Measurements from ENCODE around the gene ST7. TPM values are rescaled to one million over a fixed set of nuclear protein-coding genes. Genes with fewer than 3 reads are reported as not detected.
A peak's percentile ranks its signal among the peaks of the same experiment; 100 is the strongest.

Gene ST7
- total RNA-seq, 1 donor from 2014 or later, result 19.7 TPM

DNA sequence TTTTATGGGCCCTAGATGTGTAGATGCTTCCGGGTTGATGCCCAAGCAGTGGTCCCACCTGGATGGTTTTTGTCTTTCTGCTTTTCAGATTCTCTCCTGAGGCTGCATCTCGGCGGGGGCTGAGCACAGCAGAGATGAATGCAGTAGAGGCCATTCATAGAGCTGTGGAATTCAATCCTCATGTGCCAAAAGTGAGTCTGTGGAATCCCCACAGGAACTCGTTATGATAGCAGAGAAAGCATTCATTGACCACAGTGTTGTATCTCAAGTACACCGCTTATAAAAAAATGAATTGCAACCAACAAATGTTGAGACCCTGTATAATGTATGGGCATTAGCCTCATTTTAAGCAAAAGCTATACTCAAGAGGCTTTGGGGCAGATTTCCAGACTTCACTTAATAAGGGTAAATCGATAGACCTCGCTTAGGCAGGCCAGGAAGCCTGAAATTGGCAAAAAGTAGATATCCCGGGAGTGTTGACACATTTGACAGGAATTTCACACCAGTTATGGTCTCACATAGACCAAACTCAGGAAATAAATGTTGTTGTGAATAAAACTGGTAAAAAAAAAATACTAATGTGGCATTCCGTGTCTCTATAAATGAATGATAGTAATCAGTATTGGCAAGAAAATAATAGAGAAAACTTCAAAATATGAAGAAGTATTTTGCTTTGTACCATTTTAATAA lies 237.6 kb downstream of the ST7 start:
- no peak for DNase-seq (ENCODE audit: low spot score)

GRCh38 chr7:117192108-117192507 lies 238.8 kb downstream of the ST7 start:
- no peak for DNase-seq (ENCODE audit: low spot score)

DNA sequence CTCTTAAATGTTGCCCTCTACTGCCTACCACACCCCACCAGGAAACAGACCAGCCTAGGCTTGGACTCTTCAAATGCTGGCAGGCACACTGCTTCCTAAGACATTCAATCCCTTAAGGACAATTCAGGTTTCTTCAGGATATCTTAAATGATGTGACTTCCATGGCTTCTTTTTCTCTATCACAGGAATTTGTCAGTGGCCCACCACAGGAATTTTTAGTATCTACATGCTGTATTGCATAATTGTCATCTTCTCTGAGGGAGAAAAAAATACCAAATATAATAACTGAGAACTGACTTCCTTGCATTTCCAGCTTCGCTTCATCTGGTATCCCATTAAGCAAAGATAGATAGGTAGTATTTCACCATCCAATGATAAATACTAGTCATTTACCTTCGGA lies 240.3 kb downstream of the ST7 start:
- DNase-seq (ENCODE audit: low spot score), result no peak

DNA sequence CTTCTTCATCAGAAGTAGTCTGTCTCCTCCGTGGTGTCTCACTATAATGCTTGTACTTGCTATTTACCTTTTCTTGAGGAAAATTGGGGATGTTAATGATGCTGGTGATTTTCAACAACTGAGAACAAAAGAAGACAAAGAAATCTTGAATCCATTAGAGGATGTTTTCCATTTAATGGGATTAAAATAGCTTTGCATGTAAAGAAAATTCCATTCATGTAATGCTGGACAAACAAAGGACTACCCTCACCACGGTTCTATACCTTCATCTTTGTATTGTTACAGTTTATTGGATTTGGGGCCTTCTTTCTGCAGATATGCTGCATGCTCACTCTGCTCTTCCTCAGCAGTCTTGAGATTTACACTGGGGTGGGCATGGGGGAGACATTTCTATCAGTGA lies 241.1 kb downstream of the ST7 start:
- no peak for DNase-seq (ENCODE audit: low spot score)

DNA sequence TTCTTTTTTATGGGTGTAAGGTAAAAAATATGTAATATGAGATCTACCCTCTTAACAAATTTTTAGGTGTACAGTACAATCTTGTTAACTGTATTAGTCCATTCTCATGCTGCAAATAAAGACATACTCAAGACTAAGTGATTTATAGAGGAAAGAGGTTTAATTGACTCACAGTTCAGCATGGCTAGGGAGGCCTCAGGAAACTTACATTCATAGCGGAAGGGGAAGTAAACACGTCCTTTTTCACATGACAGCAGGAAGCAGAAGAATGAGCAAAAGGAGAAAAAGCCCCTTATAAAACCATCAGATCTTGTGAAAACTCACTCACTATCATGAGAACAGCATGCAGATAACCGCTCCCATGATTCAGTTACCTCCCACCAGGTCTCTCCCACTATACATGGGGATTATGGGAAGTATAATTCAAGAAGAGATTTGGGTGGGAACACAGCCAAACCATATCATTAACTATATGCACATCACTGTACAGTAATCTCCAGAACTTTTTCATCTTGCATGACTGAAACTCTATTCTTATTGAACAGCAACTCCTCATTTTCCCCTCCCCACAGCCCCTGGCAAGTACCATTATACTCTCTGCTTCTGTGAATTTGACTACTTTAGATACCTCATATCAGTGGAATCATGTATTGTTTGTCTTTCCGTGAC lies 242.2 kb downstream of the ST7 start:
- no peak for DNase-seq (ENCODE audit: low spot score)

DNA sequence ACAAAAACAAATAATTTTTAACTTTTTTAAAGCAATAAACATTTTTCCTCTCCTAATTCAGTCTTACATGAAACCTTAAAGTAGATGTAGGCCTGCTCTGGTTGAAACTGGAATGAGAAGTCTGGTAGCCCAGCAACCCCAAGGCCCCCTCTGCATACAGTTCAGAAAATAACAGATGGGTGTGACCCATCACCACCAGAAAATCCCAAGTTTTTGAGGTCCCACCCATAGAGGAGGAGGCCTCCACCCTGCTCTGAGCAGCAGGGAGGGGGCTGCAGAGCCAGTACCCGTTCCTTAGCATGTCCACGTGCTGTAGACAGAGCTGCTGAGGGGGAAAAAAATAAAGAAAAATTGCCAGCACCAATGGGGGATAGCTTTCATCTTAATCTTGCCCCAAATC lies 246.8 kb downstream of the ST7 start:
- DNase-seq (ENCODE audit: low spot score), result peak; percentile 27

DNA sequence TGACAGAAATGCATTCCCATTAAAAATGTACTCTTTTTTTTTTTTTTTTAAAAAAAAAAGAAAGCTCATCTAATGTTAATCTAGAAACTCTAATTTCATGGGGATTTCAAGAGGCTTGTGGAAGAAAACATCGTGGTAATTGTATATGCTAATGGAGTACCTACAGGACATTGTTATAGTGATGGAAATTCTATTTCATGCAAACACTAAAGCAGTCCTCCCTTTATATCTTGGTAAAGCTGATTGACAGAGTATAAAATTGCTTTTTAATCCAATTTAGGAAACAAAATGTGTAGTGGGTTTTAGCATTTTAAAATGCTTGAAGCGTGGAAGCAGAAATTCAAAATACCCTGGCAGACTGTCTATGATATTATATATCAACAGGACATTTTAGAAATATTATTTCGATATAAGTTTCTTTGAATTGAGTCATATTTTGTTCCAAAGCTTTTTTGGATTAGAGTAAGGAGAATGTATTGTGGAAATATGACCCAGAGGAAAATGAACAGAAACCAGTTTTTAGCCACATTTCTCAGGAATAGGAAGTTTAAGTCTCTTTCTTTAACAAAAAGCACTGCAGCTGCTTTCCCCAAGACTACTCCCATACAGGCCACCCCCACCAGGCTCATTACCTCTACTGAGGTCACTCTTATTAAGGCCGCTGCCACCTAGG lies 247.6 kb downstream of the ST7 start:
- DNase-seq (ENCODE audit: low spot score), result peak; percentile 15

- DNase-seq (ENCODE audit: low spot score), result no peak
Observed at GRCh38 chr7:117202511-117202910, 249.2 kb downstream of the ST7 start.

GRCh38 chr7:117203205-117203604 lies 249.9 kb downstream of the ST7 start:
- DNase-seq (ENCODE audit: low spot score), result no peak

- DNase-seq (ENCODE audit: low spot score), result no peak
Observed at GRCh38 chr7:117205873-117206272, 252.6 kb downstream of the ST7 start.

DNA sequence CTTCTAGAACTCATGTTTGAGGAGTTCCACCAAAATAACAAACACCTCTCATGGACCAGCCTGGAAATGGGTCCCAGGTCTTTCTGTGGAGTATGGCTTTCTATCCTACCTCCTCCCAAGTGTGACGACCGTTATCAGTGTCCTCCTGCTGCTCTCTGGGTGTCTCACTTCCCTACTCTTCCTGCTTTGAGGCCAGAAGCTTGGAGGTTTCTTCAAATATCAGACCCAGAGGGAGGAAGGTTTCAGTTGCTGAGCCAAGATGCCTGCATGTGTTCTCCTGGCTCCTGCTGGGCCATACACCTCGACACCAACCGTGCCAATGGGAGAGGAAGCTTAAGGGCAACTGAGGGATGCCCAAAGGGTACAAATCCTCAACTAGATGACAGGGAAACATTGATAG lies 255.0 kb downstream of the ST7 start:
- no peak for DNase-seq (ENCODE audit: low spot score)

- no peak for DNase-seq (ENCODE audit: low spot score)
Observed at GRCh38 chr7:117210397-117210796, 257.1 kb downstream of the ST7 start.

DNA sequence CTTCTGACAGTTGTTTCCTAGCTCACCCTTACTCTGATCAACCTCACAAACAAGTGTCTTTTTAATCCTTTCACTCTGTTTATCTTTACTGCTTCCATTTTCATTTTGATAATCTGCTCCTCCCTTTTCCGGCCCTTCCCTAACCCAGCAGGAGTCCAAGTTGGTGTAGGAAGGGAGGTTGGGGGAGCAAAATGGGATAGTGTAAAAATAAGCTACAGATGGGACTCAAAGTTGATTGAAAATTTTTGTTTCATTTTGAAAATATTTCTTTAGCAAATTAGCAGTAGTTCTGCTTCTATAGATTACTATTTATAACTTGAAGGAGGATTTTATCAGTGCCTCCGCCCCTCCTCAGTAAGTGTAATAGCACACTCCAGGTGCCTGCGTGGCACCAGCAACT lies 257.6 kb downstream of the ST7 start:
- no peak for DNase-seq (ENCODE audit: low spot score)

- DNase-seq (ENCODE audit: low spot score), result no peak
Observed at GRCh38 chr7:117211614-117212013, 258.3 kb downstream of the ST7 start.

DNA sequence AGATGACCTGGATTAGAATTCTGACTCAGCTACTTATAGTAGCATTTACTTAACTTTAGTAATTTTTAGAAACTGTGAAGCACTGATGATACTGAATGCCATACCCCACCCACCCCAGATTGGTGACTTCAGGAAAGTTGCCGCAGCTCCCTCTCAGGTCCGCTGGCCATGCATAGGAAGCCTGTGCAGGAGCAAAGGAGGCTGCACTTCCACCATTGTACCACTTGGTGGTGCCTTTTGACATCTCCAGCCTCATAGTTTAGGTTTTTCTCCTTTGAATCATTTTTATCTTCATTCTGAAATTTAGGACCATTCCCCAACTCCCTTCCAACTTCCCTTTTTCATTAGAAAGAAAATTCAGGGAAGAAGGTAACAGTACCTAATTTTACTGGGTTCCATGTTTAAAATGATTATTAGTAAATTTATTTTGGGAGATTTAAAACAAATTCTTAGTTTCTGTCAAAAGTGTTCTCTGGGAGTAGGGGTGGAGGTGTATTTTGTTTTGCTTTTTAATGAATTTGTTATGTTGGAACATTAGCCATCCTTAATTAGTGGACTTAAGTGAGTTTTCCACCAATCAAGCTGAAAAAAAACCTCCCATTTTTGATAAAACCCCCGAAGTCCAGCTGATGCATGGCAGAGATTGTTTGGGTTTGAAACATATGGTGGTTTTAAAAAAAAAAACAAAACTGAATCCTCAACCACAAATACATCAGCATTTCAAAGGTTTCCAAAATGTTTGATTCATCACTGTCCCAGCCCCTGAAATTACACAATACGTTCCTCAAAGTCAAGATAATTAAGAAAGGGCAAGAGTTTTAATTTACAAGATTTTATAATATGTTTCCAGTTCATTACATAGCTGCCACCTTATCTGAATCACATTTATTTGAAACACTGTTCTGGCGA lies 259.9 kb downstream of the ST7 start:
- DNase-seq (ENCODE audit: low spot score), result peak; percentile 76

DNA sequence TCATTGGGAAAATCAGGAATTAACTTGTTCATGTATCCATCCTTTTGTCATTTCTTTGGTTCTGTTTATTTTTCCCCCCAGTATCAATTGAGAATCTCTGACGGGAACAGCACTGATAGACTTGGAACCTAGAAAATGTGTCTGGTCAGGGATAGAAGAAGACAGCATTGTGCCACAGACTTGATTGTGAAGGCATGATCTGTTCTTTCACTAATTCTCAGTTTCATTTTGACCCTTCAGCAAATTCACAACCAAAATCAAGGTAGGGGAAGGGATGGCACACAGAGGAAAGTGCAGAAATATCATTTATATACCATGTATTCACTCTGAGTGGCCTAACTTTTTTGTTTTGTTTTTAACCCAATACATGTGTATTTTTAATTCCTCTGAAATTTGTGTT lies 262.7 kb downstream of the ST7 start:
- DNase-seq (ENCODE audit: low spot score), result no peak

DNA sequence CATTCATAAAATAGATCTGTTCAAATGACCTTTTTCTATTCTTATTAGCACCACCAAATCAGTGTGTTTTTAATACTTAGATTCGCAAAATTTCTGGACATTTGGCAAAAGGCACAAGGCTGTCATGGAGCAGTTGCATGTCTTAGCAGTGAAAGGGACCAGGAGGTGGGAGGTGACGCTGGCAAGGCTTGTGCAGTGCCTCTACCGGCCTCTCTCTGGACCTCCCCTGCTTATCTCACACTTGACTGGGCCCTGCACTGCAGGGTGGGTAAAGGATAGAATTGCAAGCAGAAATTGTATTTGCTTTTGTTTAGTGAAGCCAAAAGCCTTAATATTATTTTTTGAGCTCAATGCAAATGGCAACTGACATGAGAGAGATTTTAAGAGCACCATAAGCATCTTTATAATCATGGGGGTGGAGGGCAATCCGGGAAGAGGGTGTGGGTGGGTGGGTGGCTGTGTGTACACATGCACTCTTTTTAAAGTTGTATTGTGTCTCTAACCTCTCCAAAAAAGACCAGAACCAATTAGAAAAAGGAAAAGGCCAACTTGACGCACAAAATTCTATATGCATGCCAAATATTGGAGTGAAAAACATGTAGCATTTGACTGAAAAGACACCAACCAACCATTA lies 263.3 kb downstream of the ST7 start:
- DNase-seq (ENCODE audit: low spot score), result peak; percentile 14

DNA sequence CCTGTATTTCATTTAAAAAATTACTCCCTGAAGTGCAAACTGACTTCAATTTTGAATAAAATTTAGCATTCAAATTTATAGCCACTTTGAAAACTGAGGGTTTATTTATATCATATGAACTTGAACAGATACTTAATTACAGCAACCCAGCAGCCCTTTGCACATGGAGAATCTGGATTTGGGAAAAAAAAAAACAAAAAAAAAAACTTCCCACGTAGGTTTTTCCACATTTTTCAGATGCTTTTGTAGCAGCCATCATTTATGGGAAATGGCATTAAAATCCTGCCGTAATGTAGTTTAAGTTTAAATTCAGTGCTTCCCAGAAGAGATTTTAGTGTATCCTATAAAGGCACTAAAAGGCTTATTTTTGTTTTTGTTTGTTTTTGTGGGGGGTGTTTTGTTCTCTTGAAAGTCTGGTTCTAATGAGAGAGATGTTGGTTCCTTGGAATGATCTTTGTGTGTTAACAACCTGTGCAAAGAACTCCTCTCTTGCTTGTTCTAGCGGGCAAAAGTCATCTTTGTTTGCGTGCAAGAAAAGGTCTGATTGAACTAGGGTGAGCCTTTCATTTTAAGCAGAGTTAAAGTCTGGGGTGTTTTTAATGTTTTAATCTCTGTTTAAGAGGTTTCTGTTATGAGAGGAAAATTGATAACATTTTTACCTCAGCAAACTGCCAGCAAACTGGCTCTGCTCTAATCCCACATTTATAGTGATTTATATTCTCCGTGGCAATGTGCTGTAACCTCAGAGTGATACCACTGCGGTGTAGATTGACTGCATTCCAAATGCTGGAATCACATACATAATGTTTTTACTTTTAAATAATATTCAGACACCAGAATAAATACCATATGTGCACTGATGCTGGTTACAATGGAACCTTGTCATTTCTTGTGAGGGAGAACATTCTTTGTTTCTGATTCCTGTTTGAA lies 264.1 kb downstream of the ST7 start:
- peak; percentile 63 for DNase-seq (ENCODE audit: low spot score)

DNA sequence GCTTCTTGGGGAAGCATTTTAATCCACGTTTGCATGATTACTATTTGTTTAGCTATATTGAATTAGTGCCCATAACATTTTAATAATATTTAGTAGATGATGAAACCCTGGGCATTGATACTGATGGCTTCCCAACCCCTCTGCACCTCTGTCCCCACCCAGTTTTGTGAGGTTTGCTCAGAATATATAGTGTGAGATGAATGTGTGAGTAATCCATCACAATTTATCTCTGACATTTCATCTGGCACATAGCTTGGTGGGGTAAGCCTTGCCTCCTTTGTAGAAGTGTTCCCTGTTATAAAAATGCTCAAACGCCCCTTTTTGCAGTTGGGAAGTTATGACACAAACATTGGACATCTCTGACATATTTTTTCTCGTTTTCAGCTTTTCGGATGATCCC lies 265.4 kb downstream of the ST7 start:
- DNase-seq (ENCODE audit: low spot score), result peak; percentile 30

DNA sequence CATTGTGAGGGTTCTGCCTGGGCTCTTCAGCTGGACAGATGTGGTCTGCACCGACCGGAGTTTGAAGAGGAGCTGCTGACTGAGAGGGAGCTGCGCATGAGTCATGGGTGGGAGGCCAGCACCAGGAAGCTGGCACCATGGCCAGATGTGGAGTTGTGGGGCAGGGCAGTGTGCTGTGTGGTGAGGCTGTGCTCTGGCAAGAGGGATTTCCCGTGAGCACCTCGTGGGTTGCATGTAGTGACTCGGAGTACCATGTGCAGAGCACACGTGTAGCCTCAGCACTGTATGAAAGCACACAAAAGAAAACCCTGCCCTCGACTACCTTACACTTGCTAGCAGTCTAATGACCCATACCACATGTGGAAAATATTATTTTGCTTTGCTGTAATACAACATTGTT lies 266.2 kb downstream of the ST7 start:
- peak; percentile 13 for DNase-seq (ENCODE audit: low spot score)

Measured in umbilical cord (tissue), 2 donors.